ENCODE results near the gene DKC1.
A peak's percentile ranks its signal among the peaks of the same experiment; 100 is the strongest.

DKC1 gene

GRCh38 chrX:154738011-154738738 is 24.5 kb upstream of the DKC1 start:
- Histone ChIP-seq H3K27me3 (ENCODE audit: control insufficient read depth in 1 of 2, insufficient read depth in 2 of 2, low read length in 2 of 2) (no peaks in the 10 kb centered on the region), H3K27ac (ENCODE audit: low read depth, low read length) (peak overlapping the region; percentile 38), H3K9me3 (ENCODE audit: low read length) (no peaks in the 10 kb centered on the region), H3K4me1 (ENCODE audit: insufficient read depth, low read length) (peaks cover 43% of the 10 kb centered on the region), H3K9ac (ENCODE audit: low read length) (no peak overlapping the region), H3K4me3 (ENCODE audit: low read depth in 1 of 2, low read length in 2 of 2) (no peak overlapping the region), H3K36me3 (ENCODE audit: insufficient read depth, low read length) (no peaks in the 10 kb centered on the region)

- Histone ChIP-seq H3K4me1 (ENCODE audit: insufficient read depth, low read length) (peaks cover 27% of the 10 kb centered on the region), H3K27ac (ENCODE audit: low read depth, low read length) (no peak overlapping the region), H3K36me3 (ENCODE audit: insufficient read depth, low read length) (no peaks in the 10 kb centered on the region), H3K4me3 (ENCODE audit: low read depth in 1 of 2, low read length in 2 of 2) (no peak overlapping the region), H3K9me3 (ENCODE audit: low read length) (no peaks in the 10 kb centered on the region), H3K9ac (ENCODE audit: low read length) (no peak overlapping the region), H3K27me3 (ENCODE audit: control insufficient read depth in 1 of 2, insufficient read depth in 2 of 2, low read length in 2 of 2) (no peaks in the 10 kb centered on the region)
These were observed 22.7 kb upstream of the DKC1 start for GRCh38 chrX:154739952-154740465.

GRCh38 chrX:154742613-154743012 is 20.1 kb upstream of the DKC1 start:
- H3K9me3 ChIP-seq (ENCODE audit: low read length): no peaks in the 10 kb centered on the region
- no peak overlapping the region for H3K27ac ChIP-seq (ENCODE audit: low read depth, low read length)
- peaks cover under 1% of the 10 kb centered on the region for H3K4me1 ChIP-seq (ENCODE audit: insufficient read depth, low read length)
- H3K4me3 ChIP-seq (ENCODE audit: low read depth in 1 of 2, low read length in 2 of 2): no peak overlapping the region
- no peaks in the 10 kb centered on the region for H3K36me3 ChIP-seq (ENCODE audit: insufficient read depth, low read length)
- no peaks in the 10 kb centered on the region for H3K27me3 ChIP-seq (ENCODE audit: control insufficient read depth in 1 of 2, insufficient read depth in 2 of 2, low read length in 2 of 2)
- no peak overlapping the region for H3K9ac ChIP-seq (ENCODE audit: low read length)

- Histone ChIP-seq H3K9me3 (ENCODE audit: low read length) (no peaks in the 10 kb centered on the region), H3K4me3 (ENCODE audit: low read depth in 1 of 2, low read length in 2 of 2) (no peak overlapping the region), H3K9ac (ENCODE audit: low read length) (no peak overlapping the region), H3K27me3 (ENCODE audit: control insufficient read depth in 1 of 2, insufficient read depth in 2 of 2, low read length in 2 of 2) (no peaks in the 10 kb centered on the region), H3K27ac (ENCODE audit: low read depth, low read length) (no peak overlapping the region), H3K4me1 (ENCODE audit: insufficient read depth, low read length) (no peaks in the 10 kb centered on the region), H3K36me3 (ENCODE audit: insufficient read depth, low read length) (no peaks in the 10 kb centered on the region)
These were observed 13.8 kb upstream of the DKC1 start for GRCh38 chrX:154748712-154749339.

GRCh38 chrX:154749856-154750255 is 12.8 kb upstream of the DKC1 start:
- Histone ChIP-seq H3K27ac (ENCODE audit: low read depth, low read length) (no peak overlapping the region), H3K4me3 (ENCODE audit: low read depth in 1 of 2, low read length in 2 of 2) (peak overlapping the region in 1 of 2 donors; percentile 34), H3K9me3 (ENCODE audit: low read length) (no peaks in the 10 kb centered on the region), H3K36me3 (ENCODE audit: insufficient read depth, low read length) (no peaks in the 10 kb centered on the region), H3K9ac (ENCODE audit: low read length) (no peak overlapping the region), H3K27me3 (ENCODE audit: control insufficient read depth in 1 of 2, insufficient read depth in 2 of 2, low read length in 2 of 2) (no peaks in the 10 kb centered on the region), H3K4me1 (ENCODE audit: insufficient read depth, low read length) (no peaks in the 10 kb centered on the region)

DNA sequence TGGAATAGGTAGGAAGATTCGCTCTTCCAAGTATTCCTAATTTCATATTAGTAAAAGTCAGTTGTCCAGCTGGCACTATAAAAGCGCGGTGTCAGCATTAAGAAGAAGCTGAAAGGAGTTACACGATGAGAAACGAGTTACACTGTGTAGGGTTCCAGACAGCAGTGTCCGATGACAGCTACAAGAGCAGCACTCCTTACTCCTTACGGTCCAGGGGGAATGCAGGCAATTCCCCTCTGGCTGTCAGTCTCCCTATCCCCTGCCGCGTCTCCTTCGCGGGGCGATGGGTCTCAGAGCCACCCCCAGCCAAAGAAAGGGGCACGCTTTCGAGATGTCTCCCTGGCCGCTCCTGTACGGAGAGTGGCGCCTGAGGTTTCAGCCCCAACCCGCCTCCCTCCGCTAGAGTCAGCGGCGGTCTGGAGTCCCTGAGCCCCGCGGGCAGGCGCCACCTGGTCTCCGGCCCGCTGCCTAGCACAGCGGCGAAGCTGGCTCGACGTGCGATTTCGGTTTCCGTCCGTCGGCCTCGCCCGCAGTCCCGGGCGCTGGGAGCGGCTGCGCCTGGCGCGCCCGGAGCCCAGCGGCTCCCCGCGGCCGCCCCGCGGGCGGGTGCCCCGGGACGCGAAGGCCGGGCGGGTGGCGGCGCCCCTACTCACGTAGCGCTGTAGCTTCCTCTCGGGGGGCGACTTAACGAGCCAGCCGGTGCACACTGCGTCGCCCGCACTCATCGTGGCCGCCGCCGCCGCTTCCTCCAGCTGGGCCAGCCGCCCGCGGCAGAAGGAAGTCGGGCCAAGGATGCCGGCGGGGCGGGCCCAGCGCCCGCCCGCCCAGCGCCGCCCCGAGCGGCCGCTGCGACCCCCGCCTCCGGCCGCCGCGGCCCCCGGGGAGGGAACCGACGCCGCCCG is 12.1 kb upstream of the DKC1 start, which contains the start of gene GAB3:
Gene GAB3 (minus strand): TSS at position 777 of the 902 bp plus-strand sequence. CDS start 52 bp downstream, at position 725.
- H3K36me3 ChIP-seq (ENCODE audit: insufficient read depth, low read length): no peaks in the 10 kb centered on the region
- peak within 1 kb of the TSS; percentile 34 to 38 for H3K4me3 ChIP-seq (ENCODE audit: low read depth in 1 of 2, low read length in 2 of 2)
- H3K27me3 ChIP-seq (ENCODE audit: control insufficient read depth in 1 of 2, insufficient read depth in 2 of 2, low read length in 2 of 2): no peaks in the 10 kb centered on the region
- no peaks in the 10 kb centered on the region for H3K9me3 ChIP-seq (ENCODE audit: low read length)
- H3K9ac ChIP-seq (ENCODE audit: low read length): no peak within 1 kb of the TSS
- no peaks in the 10 kb centered on the region for H3K4me1 ChIP-seq (ENCODE audit: insufficient read depth, low read length)
- no peak within 1 kb of the TSS for H3K27ac ChIP-seq (ENCODE audit: low read depth, low read length)

DNA sequence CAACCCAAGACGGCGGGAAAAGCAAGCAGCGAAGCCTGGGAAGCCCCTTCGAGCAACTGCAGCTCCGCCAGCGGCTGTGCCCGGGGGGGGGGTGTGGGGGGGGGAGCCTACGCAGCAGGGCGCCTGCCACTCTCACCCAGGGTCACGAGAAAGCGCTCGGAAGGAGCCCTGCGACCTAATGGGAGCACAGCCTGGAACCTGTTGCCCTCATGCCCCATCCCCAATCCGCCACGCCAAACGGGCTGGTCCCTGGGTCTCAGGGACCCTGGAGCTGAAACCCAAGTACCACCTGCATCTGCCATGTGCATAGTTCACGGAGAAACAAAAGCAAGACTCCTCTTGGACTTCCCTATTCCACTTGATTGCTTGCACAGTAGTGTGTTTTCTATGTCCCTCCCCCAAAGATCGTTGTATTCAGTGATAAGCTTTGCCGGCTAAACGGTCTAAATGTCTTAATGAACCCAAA is 11.4 kb upstream of the DKC1 start:
- Histone ChIP-seq H3K9me3 (ENCODE audit: low read length) (no peaks in the 10 kb centered on the region), H3K27me3 (ENCODE audit: control insufficient read depth in 1 of 2, insufficient read depth in 2 of 2, low read length in 2 of 2) (no peaks in the 10 kb centered on the region), H3K9ac (ENCODE audit: low read length) (no peak overlapping the region), H3K4me3 (ENCODE audit: low read depth in 1 of 2, low read length in 2 of 2) (no peak overlapping the region), H3K4me1 (ENCODE audit: insufficient read depth, low read length) (no peaks in the 10 kb centered on the region), H3K27ac (ENCODE audit: low read depth, low read length) (no peak overlapping the region), H3K36me3 (ENCODE audit: insufficient read depth, low read length) (no peaks in the 10 kb centered on the region)

DNA sequence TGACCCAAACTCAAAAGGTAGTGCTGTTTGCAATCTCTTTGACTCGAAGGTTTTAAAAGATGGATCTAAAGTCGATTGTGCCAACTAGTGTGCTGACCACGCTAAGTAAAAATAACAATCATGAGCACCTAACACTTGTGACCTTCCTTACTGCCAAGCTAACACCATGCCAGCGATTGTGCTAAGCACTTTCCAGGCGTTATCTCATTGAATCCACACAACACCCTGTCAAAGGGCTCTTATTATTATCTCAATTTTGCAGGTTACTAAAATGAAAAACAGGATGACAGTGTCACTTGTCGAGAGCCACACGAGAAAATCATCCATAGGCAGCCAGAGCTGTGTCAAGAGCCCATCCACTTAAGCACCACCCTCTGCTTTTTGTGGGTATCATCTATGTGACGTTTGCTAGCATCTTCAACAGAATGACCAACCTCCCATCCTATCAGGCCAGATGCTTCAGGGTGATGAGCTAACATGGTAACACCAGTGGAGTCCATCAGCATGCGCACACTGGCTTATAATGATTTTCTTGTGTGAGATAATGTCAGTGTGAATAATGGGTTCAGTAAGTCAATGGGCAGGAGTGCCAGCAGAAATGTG is 10.9 kb upstream of the DKC1 start:
- Histone ChIP-seq H3K4me3 (ENCODE audit: low read depth in 1 of 2, low read length in 2 of 2) (no peak overlapping the region), H3K4me1 (ENCODE audit: insufficient read depth, low read length) (no peaks in the 10 kb centered on the region), H3K27me3 (ENCODE audit: control insufficient read depth in 1 of 2, insufficient read depth in 2 of 2, low read length in 2 of 2) (no peaks in the 10 kb centered on the region), H3K9me3 (ENCODE audit: low read length) (no peaks in the 10 kb centered on the region), H3K9ac (ENCODE audit: low read length) (no peak overlapping the region), H3K36me3 (ENCODE audit: insufficient read depth, low read length) (no peaks in the 10 kb centered on the region), H3K27ac (ENCODE audit: low read depth, low read length) (no peak overlapping the region)

- H3K9me3 ChIP-seq (ENCODE audit: low read length): no peaks in the 10 kb centered on the region
- H3K9ac ChIP-seq (ENCODE audit: low read length): no peak overlapping the region
These were observed 4.0 kb upstream of the DKC1 start for GRCh38 chrX:154758696-154759095.

DNA sequence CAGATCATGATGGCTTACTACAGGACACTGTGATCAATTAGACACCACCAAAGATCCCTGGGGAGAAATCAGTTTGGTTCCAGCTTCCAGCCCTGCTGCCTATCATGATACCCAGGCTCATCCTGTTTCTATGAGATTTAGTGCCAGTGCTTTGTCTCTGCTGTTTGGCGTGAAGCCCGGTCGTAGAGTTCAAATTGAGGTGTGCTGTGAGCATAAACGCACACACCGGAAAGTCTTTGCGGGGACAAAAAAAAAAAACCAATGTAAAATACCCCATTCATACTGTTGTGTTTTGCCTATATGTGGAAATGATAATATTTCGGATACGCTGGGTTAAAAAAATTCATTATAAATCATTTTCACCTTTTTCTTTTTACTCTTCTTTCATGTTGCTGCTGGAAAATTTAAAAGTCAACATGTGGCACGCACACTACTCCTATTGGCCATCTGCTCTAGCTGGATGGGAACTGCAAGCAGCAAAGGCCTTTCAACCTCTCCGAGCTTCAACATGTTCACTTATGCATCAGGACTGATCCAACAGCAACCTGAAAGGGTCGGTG is 607 bp upstream of the DKC1 start:
- Histone ChIP-seq H3K4me3 (ENCODE audit: low read depth in 1 of 2, low read length in 2 of 2) (peak overlapping the region in 1 of 2 donors; percentile 60), H3K9me3 (ENCODE audit: low read length) (no peaks in the 10 kb centered on the region), H3K36me3 (ENCODE audit: insufficient read depth, low read length) (peaks cover 19% of the 10 kb centered on the region), H3K4me1 (ENCODE audit: insufficient read depth, low read length) (peaks cover 7% of the 10 kb centered on the region), H3K27me3 (ENCODE audit: control insufficient read depth in 1 of 2, insufficient read depth in 2 of 2, low read length in 2 of 2) (no peaks in the 10 kb centered on the region), H3K27ac (ENCODE audit: low read depth, low read length) (no peak overlapping the region), H3K9ac (ENCODE audit: low read length) (no peak overlapping the region)

More at GRCh38 chrX:154758696-154759095, 4.0 kb upstream of the DKC1 start:
- Histone ChIP-seq H3K36me3 (ENCODE audit: insufficient read depth, low read length) (no peaks in the 10 kb centered on the region), H3K4me3 (ENCODE audit: low read depth in 1 of 2, low read length in 2 of 2) (no peak overlapping the region), H3K4me1 (ENCODE audit: insufficient read depth, low read length) (peaks cover 7% of the 10 kb centered on the region), H3K27me3 (ENCODE audit: control insufficient read depth in 1 of 2, insufficient read depth in 2 of 2, low read length in 2 of 2) (no peaks in the 10 kb centered on the region), H3K27ac (ENCODE audit: low read depth, low read length) (no peak overlapping the region)
